Prostate gland (tissue), 2 donors: ENCODE data around the gene SLC39A13. TPM values are rescaled to one million over a fixed set of nuclear protein-coding genes. Genes with fewer than 3 reads are reported as not detected.
A peak's percentile ranks its signal among the peaks of the same experiment; 100 is the strongest.

Source experiments
- DNase-seq: peaks from one replicate; pipeline ENCODE4 v3.0.0-alpha.2; 2019; ENCODE audit warnings: low spot score
- H3K27ac ChIP-seq, 2 donors: fragments of 200-600 bp; sonication (generic); 2 replicates each; pipeline ENCODE4 v1.5.1; 2017 to 2019
- H3K27me3 ChIP-seq: fragments of 200-600 bp; sonication (generic); replicated peaks from 2 replicates; pipeline ENCODE4 v1.5.1; 2019; ENCODE audit not compliant: insufficient read depth
- H3K36me3 ChIP-seq, 2 donors: fragments of 200-600 bp; sonication (generic); 1 replicate in 1 of 2; 2 replicates in 1 of 2; pipeline versions ENCODE4 v1.5.1 to v1.8.1; 2017 to 2019
- H3K4me1 ChIP-seq: fragments of 200-600 bp; sonication (generic); replicated peaks from 2 replicates; pipeline ENCODE4 v1.5.1; 2019
- H3K4me3 ChIP-seq, 2 donors: fragments of 200-600 bp; sonication (generic); 2 replicates each; pipeline ENCODE4 v1.5.1; 2017 to 2019
- H3K9me3 ChIP-seq: fragments of 200-600 bp; sonication (generic); 2 replicates; pipeline ENCODE4 v1.5.1; 2017
- POLR2A ChIP-seq: fragments of 450-650 bp; IDR thresholded peaks from one replicate; pipeline ENCODE4 v1.6.1; 2016; ENCODE audit warnings: antibody characterized with exemption, mild to moderate bottlenecking
- POLR2AphosphoS5 ChIP-seq: sonication (generic); formaldehyde crosslinking; IDR thresholded peaks from one replicate; pipeline ENCODE4 v1.6.1; 2017; ENCODE audit warnings: antibody characterized with exemption
- WGBS: methylation state at CpG from one replicate; pipeline ENCODE4 v1.1.5; 2018; 5-methylcytosine and 5-hydroxymethylcytosine counted together
- intact Hi-C: fragments of 100-400 bp; cut with DNase I; formaldehyde crosslinking; loops from one replicate; pipeline ENCODE4 v1.14.2; 2022
- total RNA-seq, 2 donors: library from RNA; depleted of rRNA; stranded (reverse); fragments of >200 nt; gene quantifications; one replicate each; pipeline ENCODE4 v1.1.0, GENCODE V29; 2016
- TF ChIP-seq, protein P1 (sequence below), 4 experiments: fragments of 200-600 bp in 2 of 4; fragments of 450-650 bp in 2 of 4; sonication (generic) in 2 of 4; IDR thresholded peaks; 1 replicate in 3 of 4; 2 replicates in 1 of 4; pipeline ENCODE4 v1.5.1; 2016 to 2019; ENCODE audit warnings: antibody characterized with exemption in 4 of 4, mild to moderate bottlenecking in 2 of 4, moderate library complexity in 2 of 4

Gene SLC39A13
- 10 to 100 TPM; 53.1 to 93.7 TPM for total RNA-seq

DNA sequence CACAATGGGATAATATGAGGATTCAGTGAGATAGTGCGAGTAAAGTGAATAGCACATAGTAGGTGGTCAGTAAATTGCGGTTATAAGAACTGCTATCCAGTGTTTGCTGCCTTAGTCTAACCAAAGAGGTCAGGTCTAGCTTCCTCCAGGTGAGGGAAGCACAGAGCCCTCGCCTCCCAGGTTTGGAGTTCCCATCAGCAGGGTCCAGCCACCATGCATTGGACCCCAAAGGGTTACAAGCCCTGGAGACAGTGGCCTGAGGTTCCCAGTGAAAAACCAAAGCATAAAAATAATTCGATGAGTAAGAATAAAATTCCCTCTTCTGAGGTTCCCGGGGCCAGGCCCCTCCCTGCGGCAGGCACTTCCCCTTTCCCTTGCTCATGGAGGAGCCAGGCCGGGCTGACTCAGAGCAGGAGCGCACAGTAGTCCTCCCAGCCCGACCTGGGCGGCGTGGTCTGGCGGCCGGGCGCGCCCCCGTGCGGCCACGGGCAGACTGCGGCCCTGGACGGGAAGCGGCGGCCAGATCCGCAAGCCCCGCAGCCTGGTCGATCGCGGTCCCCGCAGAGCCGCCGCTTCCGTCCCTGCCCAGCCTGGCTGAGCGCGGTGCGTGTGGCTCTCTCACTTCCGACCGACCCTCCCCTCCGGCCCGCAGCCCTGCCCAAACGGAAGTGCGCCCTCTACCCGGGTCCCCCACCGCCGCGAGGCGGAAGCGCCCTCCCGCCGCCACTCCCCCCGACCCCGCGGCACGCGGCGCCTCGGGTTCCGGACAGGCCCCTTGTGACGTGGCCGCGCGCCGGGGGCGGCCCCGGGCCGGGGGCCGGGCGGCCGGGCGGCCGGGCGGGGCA, at the start of gene SLC39A13:
SLC39A13 (plus strand) TSS at position 845 of the 845 bp plus-strand sequence. CDS start 1,505 bp downstream, outside the sequence.
- peak; percentile 92 for DNase-seq
- intact Hi-C loops = loop anchor here (5.0 to 10.0 kb wide), 2 partner anchors 36 to 147 kb away; partner anchors contain the start of gene CELF1
- Histone ChIP-seq H3K4me1 (peaks cover 8% of the 10 kb centered on the region), H3K27ac (peak within 1 kb of the TSS; percentile 90 to 94), H3K4me3 (peak within 1 kb of the TSS; percentile 58 to 68), H3K36me3 (no peaks in the 10 kb centered on the region), H3K9me3 (no peaks in the 10 kb centered on the region), H3K27me3 (no peaks in the 10 kb centered on the region)
- TF ChIP-seq, protein P1, sequence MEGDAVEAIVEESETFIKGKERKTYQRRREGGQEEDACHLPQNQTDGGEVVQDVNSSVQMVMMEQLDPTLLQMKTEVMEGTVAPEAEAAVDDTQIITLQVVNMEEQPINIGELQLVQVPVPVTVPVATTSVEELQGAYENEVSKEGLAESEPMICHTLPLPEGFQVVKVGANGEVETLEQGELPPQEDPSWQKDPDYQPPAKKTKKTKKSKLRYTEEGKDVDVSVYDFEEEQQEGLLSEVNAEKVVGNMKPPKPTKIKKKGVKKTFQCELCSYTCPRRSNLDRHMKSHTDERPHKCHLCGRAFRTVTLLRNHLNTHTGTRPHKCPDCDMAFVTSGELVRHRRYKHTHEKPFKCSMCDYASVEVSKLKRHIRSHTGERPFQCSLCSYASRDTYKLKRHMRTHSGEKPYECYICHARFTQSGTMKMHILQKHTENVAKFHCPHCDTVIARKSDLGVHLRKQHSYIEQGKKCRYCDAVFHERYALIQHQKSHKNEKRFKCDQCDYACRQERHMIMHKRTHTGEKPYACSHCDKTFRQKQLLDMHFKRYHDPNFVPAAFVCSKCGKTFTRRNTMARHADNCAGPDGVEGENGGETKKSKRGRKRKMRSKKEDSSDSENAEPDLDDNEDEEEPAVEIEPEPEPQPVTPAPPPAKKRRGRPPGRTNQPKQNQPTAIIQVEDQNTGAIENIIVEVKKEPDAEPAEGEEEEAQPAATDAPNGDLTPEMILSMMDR (IDR thresholded peaks at IDR 0.05) = peak; percentile 74 to 97 (median 88)
- peak; percentile 82 for TF ChIP-seq POLR2A
- TF ChIP-seq POLR2AphosphoS5 = peak; percentile 73
- 1% methylated on average over 44 of the region's 70 CpGs for WGBS

DNA sequence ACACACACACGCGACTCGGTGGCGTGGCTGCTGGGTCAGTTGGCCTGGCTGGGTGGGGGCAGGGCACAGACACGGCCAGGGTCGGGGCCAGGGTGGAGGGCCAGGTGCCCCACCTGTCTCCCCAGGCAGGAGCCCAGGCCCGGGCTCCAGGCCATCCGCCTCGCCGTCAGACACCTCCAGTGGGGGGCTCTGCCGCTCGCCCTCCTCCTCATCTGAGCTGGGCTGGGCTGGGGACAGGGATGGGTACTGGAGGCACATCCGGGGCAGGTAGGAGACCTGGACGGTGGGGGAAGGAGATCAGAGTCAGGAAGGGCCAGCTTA, 49.7 kb upstream of the SLC39A13 start:
- no peaks in the 10 kb centered on the region for H3K36me3 ChIP-seq
- intact Hi-C loops = loop anchor here (5.0 to 10.0 kb wide), 2 partner anchors 101 to 474 kb away; partner anchors contain the start of gene NR1H3
- TF ChIP-seq, protein P1 (IDR thresholded peaks at IDR 0.05) = no peak
- no peak for TF ChIP-seq POLR2AphosphoS5
- TF ChIP-seq POLR2A = no peak
- H3K27ac ChIP-seq = no peak overlapping the region
- WGBS = 87% methylated on average over 14 of the region's 14 CpGs
- DNase-seq = no peak
- no peaks in the 10 kb centered on the region for H3K27me3 ChIP-seq
- H3K4me1 ChIP-seq = no peaks in the 10 kb centered on the region
- no peaks in the 10 kb centered on the region for H3K9me3 ChIP-seq
- H3K4me3 ChIP-seq = no peak overlapping the region

DNA sequence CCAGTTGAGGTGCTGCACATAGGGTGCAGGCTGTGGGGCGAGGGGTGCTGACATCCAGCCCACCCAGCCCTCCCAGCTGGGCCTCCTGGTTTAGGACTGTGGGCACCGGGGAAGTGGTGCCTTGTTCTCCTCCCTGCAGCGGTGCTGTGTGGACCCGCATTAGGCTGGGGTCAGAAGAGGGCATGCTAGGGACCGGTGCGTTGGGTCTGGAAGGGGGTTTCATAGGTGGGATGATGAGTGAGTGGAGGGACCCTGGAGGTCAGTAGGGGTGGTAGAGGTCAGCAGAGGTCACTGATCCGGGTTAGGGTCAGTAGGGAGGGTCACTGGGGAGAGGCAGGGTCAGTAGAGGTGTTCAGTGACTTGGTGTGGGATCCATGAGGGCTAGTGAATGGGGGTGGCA, 49.2 kb upstream of the SLC39A13 start:
- Histone ChIP-seq H3K4me1 (no peaks in the 10 kb centered on the region), H3K27ac (no peak overlapping the region), H3K9me3 (no peaks in the 10 kb centered on the region), H3K27me3 (no peaks in the 10 kb centered on the region), H3K36me3 (no peaks in the 10 kb centered on the region), H3K4me3 (no peak overlapping the region)
- intact Hi-C loops = loop anchor here (5.0 to 10.0 kb wide), 2 partner anchors 102 to 474 kb away; partner anchors contain the start of gene NR1H3
- 83% methylated on average over 7 of the region's 7 CpGs for WGBS
- no peak for DNase-seq
- no peak for TF ChIP-seq POLR2AphosphoS5
- TF ChIP-seq, protein P1 (IDR thresholded peaks at IDR 0.05) = no peak
- no peak for TF ChIP-seq POLR2A

DNA sequence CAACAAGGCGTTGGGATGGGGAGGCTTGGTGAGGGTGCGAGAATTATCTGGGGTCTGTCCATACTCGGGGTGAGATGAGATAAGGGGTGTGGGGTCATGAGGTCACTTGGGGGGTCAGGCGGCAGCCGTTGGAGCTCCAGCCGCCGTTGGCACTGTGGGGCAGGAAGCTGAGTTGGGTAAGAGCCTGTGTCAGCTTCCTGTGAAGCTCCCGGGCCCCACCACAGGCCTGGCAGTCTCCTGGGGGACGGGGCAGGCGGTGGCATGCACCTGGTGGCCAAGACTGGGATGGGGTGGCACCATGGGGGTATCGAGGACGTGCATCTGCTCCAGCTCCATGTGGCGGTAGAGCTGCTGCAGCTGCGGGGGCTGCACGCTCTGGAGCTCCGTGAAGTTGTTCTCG, 48.8 kb upstream of the SLC39A13 start:
- H3K27me3 ChIP-seq = no peaks in the 10 kb centered on the region
- H3K9me3 ChIP-seq = no peaks in the 10 kb centered on the region
- no peaks in the 10 kb centered on the region for H3K36me3 ChIP-seq
- no peak overlapping the region for H3K4me3 ChIP-seq
- H3K27ac ChIP-seq = no peak overlapping the region
- TF ChIP-seq, protein P1 (IDR thresholded peaks at IDR 0.05) = no peak
- TF ChIP-seq POLR2A (no peak), POLR2AphosphoS5 (no peak)
- DNase-seq = no peak
- intact Hi-C loops = loop anchor here (5.0 to 10.0 kb wide), 2 partner anchors 102 to 475 kb away; partner anchors contain the start of gene NR1H3
- WGBS = 74% methylated on average over 17 of the region's 17 CpGs
- no peaks in the 10 kb centered on the region for H3K4me1 ChIP-seq
